DOHH2 (cell line): Measurements from ENCODE around the gene VGLL1.

Experiments used
- H3F3A ChIP-seq: fragments of 200-600 bp; sonication (generic), shearing (Covaris generic); 2 replicates; pipeline ENCODE4 v1.6.0; 2016; ENCODE audit warnings: antibody characterized with exemption, mild to moderate bottlenecking; ENCODE audit not compliant: control insufficient read depth, insufficient read depth
- H3K27ac ChIP-seq: fragments of 200-600 bp; sonication (generic); 2 replicates; pipeline ENCODE4 v1.5.1; 2014; ENCODE audit warnings: low read depth, mild to moderate bottlenecking, low read length, moderate library complexity
- H3K27me3 ChIP-seq: fragments of 200-600 bp; sonication (generic); 2 replicates; pipeline ENCODE4 v1.6.1; 2014; ENCODE audit warnings: mild to moderate bottlenecking, low read length, mixed read lengths; ENCODE audit not compliant: control insufficient read depth
- H3K36me3 ChIP-seq: fragments of 200-600 bp; sonication (generic); 2 replicates; pipeline ENCODE4 v1.6.1; 2014; ENCODE audit warnings: mild to moderate bottlenecking, low read length, moderate library complexity, mixed read lengths; ENCODE audit not compliant: control insufficient read depth
- H3K4me1 ChIP-seq: fragments of 200-600 bp; sonication (generic); 2 replicates; pipeline ENCODE4 v1.6.1; 2014; ENCODE audit warnings: mild to moderate bottlenecking, low read length, mixed read lengths; ENCODE audit not compliant: control insufficient read depth
- H3K4me2 ChIP-seq: fragments of 200-600 bp; sonication (generic); 2 replicates; pipeline ENCODE4 v1.6.0; 2014; ENCODE audit warnings: mild to moderate bottlenecking, low read length, moderate library complexity
- H3K4me3 ChIP-seq: fragments of 200-600 bp; sonication (generic); 2 replicates; pipeline ENCODE4 v1.5.1; 2014; ENCODE audit warnings: mild to moderate bottlenecking, low read length, mixed read lengths
- H3K79me2 ChIP-seq: fragments of 200-600 bp; sonication (generic); 2 replicates; pipeline ENCODE4 v1.6.1; 2014; ENCODE audit warnings: mild to moderate bottlenecking, low read length, mixed read lengths; ENCODE audit not compliant: control insufficient read depth
- H3K9me2 ChIP-seq: fragments of 200-600 bp; sonication (generic); replicated peaks from 2 replicates; pipeline ENCODE4 v1.6.1; 2014; ENCODE audit warnings: mild to moderate bottlenecking, low read length, mixed read lengths; ENCODE audit not compliant: control insufficient read depth
- H3K9me3 ChIP-seq: fragments of 200-600 bp; sonication (generic); 2 replicates; pipeline ENCODE4 v1.6.1; 2014; ENCODE audit warnings: antibody characterized with exemption, low read length, mixed read lengths; ENCODE audit not compliant: control insufficient read depth, insufficient read depth
- H4K20me1 ChIP-seq: fragments of 200-600 bp; sonication (generic); 2 replicates; pipeline ENCODE4 v1.6.0; 2014; ENCODE audit warnings: low read depth, mild to moderate bottlenecking, antibody characterized with exemption, low read length, moderate library complexity; ENCODE audit not compliant: control insufficient read depth, insufficient read depth
- EZH2phosphoT487 ChIP-seq: fragments of 200-600 bp; sonication (generic); IDR thresholded peaks from 2 replicates; pipeline ENCODE4 v1.6.1; 2017; ENCODE audit warnings: borderline replicate concordance, mild to moderate bottlenecking, antibody characterized with exemption, low read length, moderate library complexity, mixed read lengths
- TF ChIP-seq, protein P1 (sequence below): fragments of 200-600 bp; sonication (generic); IDR thresholded peaks from one replicate; pipeline ENCODE4 v1.5.1; 2014; ENCODE audit warnings: antibody characterized with exemption, mild to moderate bottlenecking, low read depth, low read length; ENCODE audit not compliant: poor library complexity, severe bottlenecking

Gene VGLL1

DNA sequence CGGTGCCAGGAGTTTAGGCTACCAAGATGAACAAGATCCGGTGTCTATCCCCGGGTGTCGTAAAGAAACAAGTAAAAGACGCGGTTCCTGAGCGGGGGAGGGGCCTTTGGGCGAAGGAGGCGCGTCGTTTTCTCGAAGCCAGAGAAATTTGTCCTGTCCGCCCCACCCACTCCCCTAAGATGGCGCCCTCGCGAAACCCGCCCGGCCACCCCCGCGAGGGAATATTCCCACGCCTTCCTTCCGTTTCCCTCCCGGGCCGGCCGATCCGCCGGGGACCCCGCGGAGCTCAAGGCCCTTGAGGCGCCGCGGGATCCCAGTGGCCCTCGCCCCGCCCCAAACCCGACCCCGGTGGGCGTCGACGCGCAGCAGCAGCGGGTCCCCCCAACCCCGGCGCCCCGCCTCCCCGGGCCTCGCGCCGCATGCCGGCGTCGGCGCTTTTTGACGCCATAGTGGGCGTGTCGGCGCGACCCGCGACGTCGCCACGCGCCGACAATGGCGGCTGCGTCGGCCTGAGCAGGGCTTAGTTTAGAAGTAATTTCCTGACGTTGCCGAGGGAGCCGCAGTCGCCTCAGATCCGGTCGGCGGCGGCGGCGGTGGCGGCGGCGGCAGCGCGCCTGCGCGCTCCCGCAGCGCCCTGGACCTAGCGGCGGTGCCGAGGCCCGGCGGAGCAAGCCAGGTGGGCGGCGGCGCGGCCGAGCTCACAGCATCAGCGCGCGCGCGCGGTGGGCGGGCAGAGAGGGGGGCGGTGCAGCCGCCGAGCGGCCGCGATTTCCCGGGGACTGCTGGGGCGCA is 35.1 kb upstream of the VGLL1 start:
- Histone ChIP-seq H3K36me3 (peaks cover 27% of the 10 kb centered on the region), H3K27ac (peak overlapping the region; percentile 89), H3K79me2 (peaks cover 25% of the 10 kb centered on the region), H3K4me3 (peak overlapping the region; percentile 95), H3K9me3 (no peaks in the 10 kb centered on the region), H3F3A (peaks cover 6% of the 10 kb centered on the region), H3K27me3 (no peaks in the 10 kb centered on the region), H3K4me2 (peak overlapping the region; percentile 85), H4K20me1 (no peaks in the 10 kb centered on the region), H3K4me1 (peaks cover 22% of the 10 kb centered on the region), H3K9me2 (no peaks in the 10 kb centered on the region)
- no peak for TF ChIP-seq EZH2phosphoT487
- TF ChIP-seq, protein P1, sequence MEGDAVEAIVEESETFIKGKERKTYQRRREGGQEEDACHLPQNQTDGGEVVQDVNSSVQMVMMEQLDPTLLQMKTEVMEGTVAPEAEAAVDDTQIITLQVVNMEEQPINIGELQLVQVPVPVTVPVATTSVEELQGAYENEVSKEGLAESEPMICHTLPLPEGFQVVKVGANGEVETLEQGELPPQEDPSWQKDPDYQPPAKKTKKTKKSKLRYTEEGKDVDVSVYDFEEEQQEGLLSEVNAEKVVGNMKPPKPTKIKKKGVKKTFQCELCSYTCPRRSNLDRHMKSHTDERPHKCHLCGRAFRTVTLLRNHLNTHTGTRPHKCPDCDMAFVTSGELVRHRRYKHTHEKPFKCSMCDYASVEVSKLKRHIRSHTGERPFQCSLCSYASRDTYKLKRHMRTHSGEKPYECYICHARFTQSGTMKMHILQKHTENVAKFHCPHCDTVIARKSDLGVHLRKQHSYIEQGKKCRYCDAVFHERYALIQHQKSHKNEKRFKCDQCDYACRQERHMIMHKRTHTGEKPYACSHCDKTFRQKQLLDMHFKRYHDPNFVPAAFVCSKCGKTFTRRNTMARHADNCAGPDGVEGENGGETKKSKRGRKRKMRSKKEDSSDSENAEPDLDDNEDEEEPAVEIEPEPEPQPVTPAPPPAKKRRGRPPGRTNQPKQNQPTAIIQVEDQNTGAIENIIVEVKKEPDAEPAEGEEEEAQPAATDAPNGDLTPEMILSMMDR = no peak

DNA sequence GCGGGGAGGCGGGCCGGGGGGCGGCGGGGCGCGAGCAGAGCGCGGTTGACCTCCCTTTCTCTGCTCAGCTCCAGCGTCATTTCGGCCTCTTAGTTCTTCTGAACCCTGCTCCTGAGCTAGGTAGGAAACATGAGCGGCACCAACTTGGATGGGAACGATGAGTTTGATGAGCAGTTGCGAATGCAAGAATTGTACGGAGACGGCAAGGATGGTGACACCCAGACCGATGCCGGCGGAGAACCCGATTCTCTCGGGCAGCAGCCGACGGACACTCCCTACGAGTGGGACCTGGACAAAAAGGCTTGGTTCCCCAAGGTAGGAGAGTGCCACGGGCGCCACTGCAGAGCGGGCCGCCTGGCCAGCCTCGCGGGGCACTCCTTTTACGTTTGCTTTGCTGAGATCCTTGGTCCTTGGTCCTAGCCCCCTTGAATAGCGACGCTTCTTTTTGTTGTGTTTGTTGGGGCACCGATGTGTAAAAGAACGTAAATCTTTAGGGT is 34.4 kb upstream of the VGLL1 start, which contains the start of gene HTATSF1:
HTATSF1 (plus strand) TSS at position 37 of the 497 bp plus-strand sequence; CDS start at position 130, 93 bp downstream.
- TF ChIP-seq EZH2phosphoT487 = no peak
- TF ChIP-seq, protein P1 = no peak
- Histone ChIP-seq H3K4me3 (peak within 1 kb of the TSS; percentile 95), H3F3A (peaks cover 6% of the 10 kb centered on the region), H3K36me3 (peaks cover 29% of the 10 kb centered on the region), H3K9me3 (no peaks in the 10 kb centered on the region), H3K79me2 (peaks cover 25% of the 10 kb centered on the region), H4K20me1 (no peaks in the 10 kb centered on the region), H3K27me3 (no peaks in the 10 kb centered on the region), H3K9me2 (no peaks in the 10 kb centered on the region), H3K4me2 (peak within 1 kb of the TSS; percentile 85), H3K27ac (peak within 1 kb of the TSS; percentile 89), H3K4me1 (peaks cover 22% of the 10 kb centered on the region)

DNA sequence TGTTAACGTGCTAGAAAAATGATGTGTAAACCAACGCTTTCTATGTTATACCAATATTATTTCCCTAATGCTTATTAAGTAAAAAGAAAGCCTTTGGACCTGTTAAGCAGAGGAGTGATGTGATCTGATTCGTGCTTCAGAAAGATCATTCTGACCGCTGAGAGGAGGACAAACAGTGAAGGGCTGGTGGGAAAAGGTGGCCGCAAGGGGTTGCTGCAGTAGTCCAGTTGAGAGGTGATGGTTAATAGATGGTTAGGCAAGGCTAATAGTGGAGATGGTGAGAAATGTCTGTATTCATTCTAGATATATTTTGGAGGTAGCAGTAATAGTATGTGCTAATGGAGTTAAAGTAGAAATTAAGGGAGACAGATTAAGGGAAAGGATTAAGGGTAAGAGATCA is 12.9 kb upstream of the VGLL1 start:
- Histone ChIP-seq H3F3A (no peaks in the 10 kb centered on the region), H3K27me3 (no peaks in the 10 kb centered on the region), H3K4me2 (no peak overlapping the region), H4K20me1 (no peaks in the 10 kb centered on the region), H3K36me3 (no peaks in the 10 kb centered on the region), H3K4me1 (no peaks in the 10 kb centered on the region), H3K9me2 (no peaks in the 10 kb centered on the region), H3K9me3 (no peaks in the 10 kb centered on the region), H3K79me2 (no peaks in the 10 kb centered on the region), H3K27ac (no peak overlapping the region), H3K4me3 (no peak overlapping the region)
- TF ChIP-seq, protein P1 = no peak
- no peak for TF ChIP-seq EZH2phosphoT487
